ENCODE results near the gene LRRC8E. TPM values are rescaled to one million over a fixed set of nuclear protein-coding genes. Genes with fewer than 3 reads are reported as not detected.

The LRRC8E gene
- total RNA-seq, 2 experiments from 2014 or later = not detected

GRCh38 chr19:7932930-7933300 lies 44.6 kb downstream of the LRRC8E start:
- peaks cover 8% of the 10 kb centered on the region for H3K36me3 Mint-ChIP-seq (ENCODE audit: low read depth)
- no peak overlapping the region for H3K4me3 Mint-ChIP-seq
- no peaks in the 10 kb centered on the region for H3K9me3 Mint-ChIP-seq
- CTCF ChIA-PET = interaction anchor here (5.8 kb wide), 1 partner anchor 11 kb away, joined by 38 read pairs; the partner anchor contains the start of gene TIMM44
- H3K27ac Mint-ChIP-seq = no peak overlapping the region
- POLR2A ChIA-PET = no interaction called here
- H3K4me1 Mint-ChIP-seq = no peaks in the 10 kb centered on the region
- H3K27me3 Mint-ChIP-seq = no peaks in the 10 kb centered on the region
- DNase-seq = no peak

GRCh38 chr19:7933411-7933810 lies 45.1 kb downstream of the LRRC8E start:
- Mint-ChIP-seq H3K4me3 (no peak overlapping the region), H3K36me3 (ENCODE audit: low read depth) (peaks cover 9% of the 10 kb centered on the region), H3K4me1 (no peaks in the 10 kb centered on the region), H3K27me3 (no peaks in the 10 kb centered on the region), H3K27ac (no peak overlapping the region), H3K9me3 (no peaks in the 10 kb centered on the region)
- POLR2A ChIA-PET = no interaction called here
- no peak for DNase-seq
- CTCF ChIA-PET = no interaction called here

- POLR2A ChIA-PET = no interaction called here
- Mint-ChIP-seq H3K27me3 (no peaks in the 10 kb centered on the region), H3K9me3 (no peaks in the 10 kb centered on the region), H3K36me3 (ENCODE audit: low read depth) (peaks cover 13% of the 10 kb centered on the region), H3K4me3 (no peak overlapping the region), H3K4me1 (peaks cover 4% of the 10 kb centered on the region), H3K27ac (no peak overlapping the region)
- DNase-seq = no peak
- CTCF ChIA-PET = interaction anchor here (0.6 to 1.9 kb wide), 3 partner anchors 10 to 305 kb away, joined by 3 to 10 read pairs (median 6); partner anchors contain the start of gene TIMM44
Observed at GRCh38 chr19:7933828-7934725, 45.8 kb downstream of the LRRC8E start.

- H3K27ac Mint-ChIP-seq = no peak overlapping the region
- peaks cover 4% of the 10 kb centered on the region for H3K4me1 Mint-ChIP-seq
- CTCF ChIA-PET = interaction anchor here (0.6 to 1.9 kb wide), 3 partner anchors 9 to 304 kb away, joined by 3 to 10 read pairs (median 6); partner anchors contain the start of gene TIMM44
- peaks cover 13% of the 10 kb centered on the region for H3K36me3 Mint-ChIP-seq (ENCODE audit: low read depth)
- H3K9me3 Mint-ChIP-seq = no peaks in the 10 kb centered on the region
- DNase-seq = no peak
- POLR2A ChIA-PET = no interaction called here
- H3K4me3 Mint-ChIP-seq = no peak overlapping the region
- H3K27me3 Mint-ChIP-seq = no peaks in the 10 kb centered on the region
Observed at GRCh38 chr19:7934766-7935165, 46.5 kb downstream of the LRRC8E start.

- Mint-ChIP-seq H3K27me3 (no peaks in the 10 kb centered on the region), H3K9me3 (no peaks in the 10 kb centered on the region), H3K27ac (no peak overlapping the region), H3K4me3 (no peak overlapping the region), H3K36me3 (ENCODE audit: low read depth) (peaks cover 14% of the 10 kb centered on the region), H3K4me1 (peaks cover 35% of the 10 kb centered on the region)
- DNase-seq = no peak
- ChIA-PET POLR2A (no interaction called here), CTCF (no interaction called here)
Observed at GRCh38 chr19:7940841-7941240, 52.5 kb downstream of the LRRC8E start.

- H3K9me3 Mint-ChIP-seq = no peaks in the 10 kb centered on the region
- no peak for DNase-seq
- peaks cover 14% of the 10 kb centered on the region for H3K36me3 Mint-ChIP-seq (ENCODE audit: low read depth)
- ChIA-PET POLR2A (no interaction called here), CTCF (interaction anchor here (4.8 kb wide), 1 partner anchor 12 kb away, joined by 38 read pairs; no protein-coding TSS in a partner anchor)
- no peaks in the 10 kb centered on the region for H3K27me3 Mint-ChIP-seq
- H3K27ac Mint-ChIP-seq = peak overlapping the region; percentile 68
- H3K4me3 Mint-ChIP-seq = peak overlapping the region; percentile 89
- peaks cover 35% of the 10 kb centered on the region for H3K4me1 Mint-ChIP-seq
Observed at GRCh38 chr19:7941895-7942596, 53.7 kb downstream of the LRRC8E start.

GRCh38 chr19:7942981-7943443 lies 54.7 kb downstream of the LRRC8E start:
- peaks cover 35% of the 10 kb centered on the region for H3K4me1 Mint-ChIP-seq
- peak overlapping the region; percentile 89 for H3K4me3 Mint-ChIP-seq
- peak overlapping the region; percentile 96 for H3K27ac Mint-ChIP-seq
- H3K9me3 Mint-ChIP-seq = no peaks in the 10 kb centered on the region
- H3K27me3 Mint-ChIP-seq = no peaks in the 10 kb centered on the region
- no peak for DNase-seq
- ChIA-PET POLR2A (interaction anchor here (0.7 to 1.0 kb wide), 2 partner anchors 12 to 22 kb away, joined by 3 read pairs; no protein-coding TSS in a partner anchor), CTCF (interaction anchor here (0.6 to 4.8 kb wide), 16 partner anchors 10 to 447 kb away, joined by 3 to 38 read pairs (median 6); partner anchors contain the start of genes MAP2K7, RAB11B and SNAPC2)
- H3K36me3 Mint-ChIP-seq (ENCODE audit: low read depth) = peaks cover 11% of the 10 kb centered on the region

GRCh38 chr19:7943444-7944176 lies 55.3 kb downstream of the LRRC8E start, which contains the start of gene TIMM44:
TIMM44 (minus strand) TSS chr19:7943666; CDS start chr19:7943651, 15 bp downstream.
- ChIA-PET CTCF (interaction anchor here (0.5 to 4.8 kb wide), 28 partner anchors 8 to 1750 kb away, joined by 3 to 38 read pairs (median 4); partner anchors contain the start of genes ELAVL1, MAP2K7, RAB11B and SNAPC2), POLR2A (interaction anchor here (0.6 to 1.0 kb wide), 4 partner anchors 12 to 570 kb away, joined by 3 to 7 read pairs (median 3); partner anchors contain the start of gene ZNF414)
- peak; percentile 100 for DNase-seq
- H3K4me3 Mint-ChIP-seq = peak within 1 kb of the TSS; percentile 89
- peaks cover 35% of the 10 kb centered on the region for H3K4me1 Mint-ChIP-seq
- H3K9me3 Mint-ChIP-seq = no peaks in the 10 kb centered on the region
- peak within 1 kb of the TSS; percentile 96 for H3K27ac Mint-ChIP-seq
- peaks cover 11% of the 10 kb centered on the region for H3K36me3 Mint-ChIP-seq (ENCODE audit: low read depth)
- no peaks in the 10 kb centered on the region for H3K27me3 Mint-ChIP-seq

- Mint-ChIP-seq H3K4me1 (peaks cover 32% of the 10 kb centered on the region), H3K36me3 (ENCODE audit: low read depth) (peaks cover 8% of the 10 kb centered on the region), H3K27me3 (no peaks in the 10 kb centered on the region), H3K27ac (peak overlapping the region; percentile 96), H3K4me3 (peak overlapping the region; percentile 89), H3K9me3 (no peaks in the 10 kb centered on the region)
- ChIA-PET POLR2A (interaction anchor here (0.6 to 1.0 kb wide), 3 partner anchors 23 to 569 kb away, joined by 3 to 7 read pairs (median 3); partner anchors contain the start of gene ZNF414), CTCF (interaction anchor here (0.5 to 4.8 kb wide), 31 partner anchors 8 to 1750 kb away, joined by 3 to 38 read pairs (median 4); partner anchors contain the start of genes ELAVL1, MAP2K7, RAB11B and SNAPC2)
- DNase-seq = peak; percentile 90
Observed at GRCh38 chr19:7944177-7944761, 56.0 kb downstream of the LRRC8E start.

GRCh38 chr19:7947939-7948338 lies 59.6 kb downstream of the LRRC8E start:
- Mint-ChIP-seq H3K9me3 (no peaks in the 10 kb centered on the region), H3K27ac (no peak overlapping the region), H3K36me3 (ENCODE audit: low read depth) (no peaks in the 10 kb centered on the region), H3K4me3 (no peak overlapping the region), H3K27me3 (no peaks in the 10 kb centered on the region), H3K4me1 (peaks cover 15% of the 10 kb centered on the region)
- no peak for DNase-seq
- ChIA-PET POLR2A (no interaction called here), CTCF (no interaction called here)

Data from activated CD4-positive, alpha-beta T cell treated with anti-CD3 and anti-CD28 coated beads, Interleukin-2, amount 10 ng/mL, durations not matched to agents 7 days and 5 days (primary cell).